Stimulated activated CD8-positive, alpha-beta memory T cell treated with anti-CD3 and anti-CD28 coated beads, Interleukin-2, amount 100 ng/mL, for 1 hour (primary cell): ENCODE measurements around the gene TNFRSF6B.
"Not testable (repeated sequence)": the region's sequence is repeated elsewhere in the genome, so short reads cannot be mapped to it uniquely, and the experiment has no call there.

Experiments
- DNase-seq, 2 donors: peaks; one replicate each; pipeline ENCODE4 v3.0.0-alpha.2; 2020; ENCODE audit warnings: low read depth in 2 of 2

TNFRSF6B gene

DNA sequence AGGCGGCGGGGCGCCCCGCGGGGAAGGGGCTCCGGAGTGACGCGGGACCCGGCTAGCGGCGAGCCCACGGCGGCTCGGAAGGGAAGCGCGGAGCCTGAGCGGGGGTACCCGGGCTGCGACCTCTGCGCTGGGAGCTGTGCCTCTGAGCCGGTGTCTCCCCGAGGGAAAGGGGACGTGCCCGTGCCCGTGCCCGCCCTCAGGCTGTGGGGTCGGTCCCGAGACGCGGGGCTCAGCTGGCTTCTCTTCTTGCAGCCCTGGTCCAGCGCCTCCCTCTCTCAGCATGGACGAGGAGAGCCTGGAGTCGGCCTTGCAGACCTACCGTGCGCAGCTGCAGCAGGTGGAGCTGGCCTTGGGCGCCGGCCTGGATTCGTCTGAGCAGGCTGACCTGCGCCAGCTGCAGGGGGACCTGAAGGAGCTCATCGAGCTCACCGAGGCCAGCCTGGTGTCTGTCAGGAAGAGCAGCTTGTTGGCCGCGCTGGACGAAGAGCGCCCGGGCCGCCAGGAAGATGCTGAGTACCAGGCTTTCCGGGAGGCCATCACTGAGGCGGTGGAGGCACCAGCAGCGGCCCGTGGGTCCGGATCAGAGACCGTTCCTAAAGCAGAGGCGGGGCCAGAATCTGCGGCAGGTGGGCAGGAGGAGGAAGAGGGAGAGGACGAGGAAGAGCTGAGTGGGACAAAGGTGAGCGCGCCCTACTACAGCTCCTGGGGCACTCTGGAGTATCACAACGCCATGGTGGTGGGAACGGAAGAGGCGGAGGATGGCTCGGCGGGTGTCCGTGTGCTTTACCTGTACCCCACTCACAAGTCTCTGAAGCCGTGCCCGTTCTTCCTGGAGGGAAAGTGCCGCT lies 12.1 kb downstream of the TNFRSF6B start:
- DNase-seq, result no peak

DNA sequence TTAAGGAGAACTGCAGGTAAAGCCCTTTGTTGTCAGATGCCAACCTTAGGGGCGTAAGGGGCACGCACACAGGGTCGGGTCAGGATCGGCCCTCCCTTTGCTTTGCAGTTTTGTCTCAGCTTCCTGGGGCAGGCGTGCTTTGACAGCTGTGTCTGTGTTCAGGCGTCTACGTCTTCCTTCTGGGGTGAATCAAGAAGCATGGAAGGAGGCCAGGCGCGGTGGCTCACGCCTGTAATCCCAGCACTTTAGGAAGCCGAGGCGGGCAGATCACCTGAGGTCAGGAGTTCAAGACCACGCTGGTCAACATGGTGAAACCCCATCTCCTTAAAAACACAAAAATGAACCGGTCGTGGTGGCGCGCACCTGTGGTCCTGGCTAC lies 12.7 kb downstream of the TNFRSF6B start:
- no peak for DNase-seq

DNA sequence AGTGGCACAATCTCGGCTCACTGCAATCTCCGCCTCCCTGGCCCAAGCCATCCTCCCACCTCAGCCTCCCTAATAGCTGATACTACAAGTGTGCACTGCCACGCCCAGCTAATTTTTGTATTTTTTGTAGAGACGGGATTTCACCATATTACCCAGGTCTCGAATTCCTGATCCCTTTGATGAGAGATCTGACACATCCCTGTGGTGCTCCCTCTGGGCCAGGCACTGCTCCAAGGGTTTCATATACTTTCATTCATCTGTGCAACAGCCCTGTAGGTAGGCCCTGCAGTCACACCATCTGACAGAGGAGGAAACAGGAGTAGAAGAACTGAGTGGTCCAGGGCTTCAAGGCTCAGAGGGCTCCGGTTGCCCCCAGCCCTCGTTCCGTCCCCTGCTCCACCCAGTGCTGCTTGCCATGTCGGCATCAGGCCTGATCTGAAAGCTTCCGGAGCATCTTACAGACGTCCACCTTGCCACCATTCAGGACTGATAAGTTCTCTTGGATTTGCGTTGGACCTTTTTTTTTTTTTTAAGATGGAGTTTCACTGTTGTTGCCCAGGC lies 14.7 kb downstream of the TNFRSF6B start:
- DNase-seq, result no peak

DNA sequence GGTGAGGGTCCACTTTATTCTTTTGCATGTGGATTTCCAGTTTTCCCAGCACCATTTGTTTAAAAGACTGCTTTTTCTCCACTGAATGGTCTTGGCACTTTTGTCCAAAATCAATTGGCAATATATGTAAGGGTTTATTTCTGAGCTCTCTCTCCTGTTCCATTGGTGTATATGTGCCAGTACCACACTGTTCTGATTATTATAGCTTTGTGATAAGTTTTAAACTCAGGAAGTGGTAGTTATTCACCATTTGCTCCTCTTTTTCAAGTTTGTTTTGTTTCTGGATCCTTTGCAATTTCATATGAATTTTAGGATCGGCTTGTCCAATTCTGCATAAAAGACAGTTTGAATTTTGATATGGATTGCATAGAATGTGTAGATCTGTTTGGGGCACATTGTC lies 15.7 kb downstream of the TNFRSF6B start:
- no peak for DNase-seq

DNA sequence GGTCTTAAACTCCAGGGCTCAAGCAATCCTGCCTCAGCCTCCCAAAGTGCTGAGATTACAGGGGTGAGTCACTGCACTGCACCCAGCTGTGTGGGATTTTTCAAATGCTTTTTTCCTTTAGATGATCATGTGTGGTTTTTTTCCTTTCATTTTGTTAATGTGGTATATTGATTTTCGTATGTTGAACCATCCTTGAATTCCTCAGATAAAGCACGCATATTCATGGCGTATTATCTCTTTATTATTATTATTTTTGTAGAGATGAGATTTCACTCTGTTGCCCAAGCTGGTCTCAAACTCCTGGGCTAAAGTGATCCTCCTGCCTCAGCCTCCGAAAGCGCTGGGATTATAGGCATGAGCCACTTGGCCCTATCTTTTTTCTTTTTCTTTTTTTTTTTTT lies 18.4 kb downstream of the TNFRSF6B start:
- no peak for DNase-seq

DNA sequence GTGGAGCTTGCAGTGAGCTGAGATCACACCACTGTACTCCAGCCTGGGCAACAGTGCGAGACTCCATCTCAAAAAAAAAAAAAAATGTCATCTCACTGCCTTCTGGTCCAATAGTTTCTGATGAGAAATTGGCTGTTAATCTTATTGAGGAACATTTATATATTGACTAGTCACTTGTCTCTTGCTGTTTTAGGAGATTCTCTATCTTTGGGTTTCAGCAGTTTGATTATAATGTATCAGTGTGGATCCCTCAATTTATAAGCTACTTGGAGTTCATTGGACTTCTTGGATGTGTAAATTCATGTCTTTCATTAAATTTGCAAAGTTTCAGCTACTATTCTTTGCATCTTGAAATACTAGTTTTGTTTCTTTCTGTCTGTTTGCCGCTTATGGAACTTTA lies 22.5 kb downstream of the TNFRSF6B start:
- DNase-seq, result no peak

DNA sequence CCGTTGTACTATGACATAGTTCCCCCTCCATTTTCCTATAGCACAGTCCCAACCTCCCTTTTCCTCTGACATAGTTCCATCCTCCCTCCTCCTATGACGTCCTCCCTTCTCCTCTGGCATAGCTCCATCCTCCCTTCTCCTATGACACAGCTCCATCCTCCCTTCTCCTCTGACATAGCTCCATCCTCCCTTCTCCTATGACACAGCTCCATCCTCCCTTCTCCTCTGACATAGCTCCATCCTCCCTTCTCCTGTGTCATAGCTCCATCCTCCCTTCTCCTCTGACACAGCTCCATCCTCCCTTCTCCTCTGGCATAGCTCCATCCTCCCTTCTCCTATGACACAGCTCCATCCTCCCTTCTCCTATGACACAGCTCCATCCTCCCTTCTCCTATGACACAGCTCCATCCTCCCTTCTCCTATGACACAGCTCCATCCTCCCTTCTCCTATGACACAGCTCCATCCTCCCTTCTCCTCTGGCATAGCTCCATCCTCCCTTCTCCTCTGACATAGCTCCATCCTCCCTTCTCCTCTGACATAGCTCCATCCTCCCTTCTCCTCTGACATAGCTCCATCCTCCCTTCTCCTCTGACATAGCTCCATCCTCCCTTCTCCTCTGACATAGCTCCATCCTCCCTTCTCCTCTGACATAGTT lies 26.6 kb downstream of the TNFRSF6B start:
- not testable (repeated sequence) for DNase-seq

DNA sequence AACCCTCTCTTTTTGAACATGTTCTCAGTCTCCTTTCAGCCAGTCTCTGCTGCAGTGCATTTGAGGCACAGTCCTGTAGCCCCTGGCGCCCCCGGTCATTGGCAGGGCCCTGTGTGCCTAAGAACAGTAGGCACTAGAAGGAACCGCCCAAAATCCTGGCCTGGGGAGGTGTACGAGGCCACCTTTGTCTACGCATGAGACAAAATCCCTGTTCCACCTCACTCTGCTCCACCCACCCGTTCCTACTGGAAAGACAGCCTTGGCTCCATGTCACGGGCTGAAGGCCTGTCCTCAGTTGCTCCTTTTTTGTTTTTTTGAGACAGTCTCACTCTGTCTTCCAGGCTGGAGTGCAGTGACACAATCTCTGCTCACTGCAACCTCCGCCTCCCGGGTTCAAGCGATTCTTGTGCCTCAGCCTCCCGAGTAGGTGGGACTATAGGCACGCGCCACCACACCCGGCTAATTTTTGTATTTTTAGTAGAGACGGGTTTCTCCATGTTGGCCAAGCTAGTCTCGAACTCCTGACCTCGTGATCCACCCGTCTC lies 33.8 kb downstream of the TNFRSF6B start:
- not testable (repeated sequence) for DNase-seq

DNA sequence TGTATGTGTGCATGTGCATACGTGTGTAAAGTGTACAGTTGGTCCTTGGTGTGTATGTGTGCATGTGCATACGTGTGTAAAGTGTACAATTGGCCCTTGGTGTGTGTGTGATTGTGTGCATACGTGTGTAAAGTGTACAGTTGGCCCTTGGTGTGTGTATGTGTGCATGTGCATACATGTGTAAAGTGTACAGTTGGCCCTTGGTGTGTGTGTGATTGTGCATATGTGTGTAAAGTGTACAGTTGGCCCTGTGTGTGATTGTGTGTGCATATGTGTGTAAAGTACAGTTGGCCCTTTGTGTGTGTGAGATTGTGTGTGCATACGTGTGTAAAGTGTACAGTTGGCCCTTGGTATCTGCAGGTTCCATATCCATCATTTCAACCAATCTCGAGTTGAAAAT lies 35.0 kb downstream of the TNFRSF6B start:
- no peak for DNase-seq

DNA sequence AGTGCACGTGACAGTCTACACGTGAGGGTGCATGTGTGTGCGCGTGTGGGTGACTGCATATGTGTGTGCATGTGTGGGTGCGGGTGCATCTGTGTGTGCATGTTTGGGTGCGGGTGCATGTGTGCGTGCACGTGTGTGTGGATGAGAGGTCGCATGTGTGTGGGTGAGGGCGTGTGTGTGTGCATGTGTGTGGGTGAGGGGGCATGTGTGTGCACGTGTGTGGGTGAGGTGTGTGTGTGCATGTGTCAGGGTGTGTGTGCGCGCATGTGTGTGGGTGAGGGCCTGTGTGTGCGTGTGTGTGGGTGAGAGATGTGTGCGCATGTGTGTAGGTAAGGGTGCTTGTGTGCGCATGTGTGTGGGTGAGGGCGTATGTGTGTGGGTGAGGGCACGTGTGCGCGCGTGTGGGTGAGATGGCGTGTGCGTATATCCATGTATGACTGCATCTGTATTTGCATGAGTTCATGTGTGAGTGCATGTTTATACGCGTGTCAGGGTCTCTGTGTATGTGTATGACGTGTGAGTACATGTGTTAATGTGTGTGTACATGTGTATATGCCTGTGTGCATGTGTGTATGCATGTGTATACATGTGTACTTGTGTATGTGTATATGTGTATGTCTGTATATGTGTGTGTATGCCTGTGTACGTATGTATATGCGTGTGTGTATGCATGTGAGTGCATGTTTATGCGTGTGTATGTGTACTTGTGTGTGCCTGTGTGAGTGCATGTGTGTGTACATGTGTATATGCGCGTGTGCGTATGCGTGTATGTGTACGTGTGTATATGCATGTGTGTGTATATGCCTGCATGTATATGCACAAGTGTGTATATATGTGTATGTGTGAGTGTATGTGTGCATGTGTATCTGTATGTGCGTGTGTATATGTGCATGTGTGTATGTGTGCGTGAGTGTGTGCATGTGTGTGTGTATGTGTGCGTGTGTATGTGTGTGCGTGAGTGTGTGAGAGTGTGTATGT lies 36.0 kb downstream of the TNFRSF6B start:
- no peak for DNase-seq

DNA sequence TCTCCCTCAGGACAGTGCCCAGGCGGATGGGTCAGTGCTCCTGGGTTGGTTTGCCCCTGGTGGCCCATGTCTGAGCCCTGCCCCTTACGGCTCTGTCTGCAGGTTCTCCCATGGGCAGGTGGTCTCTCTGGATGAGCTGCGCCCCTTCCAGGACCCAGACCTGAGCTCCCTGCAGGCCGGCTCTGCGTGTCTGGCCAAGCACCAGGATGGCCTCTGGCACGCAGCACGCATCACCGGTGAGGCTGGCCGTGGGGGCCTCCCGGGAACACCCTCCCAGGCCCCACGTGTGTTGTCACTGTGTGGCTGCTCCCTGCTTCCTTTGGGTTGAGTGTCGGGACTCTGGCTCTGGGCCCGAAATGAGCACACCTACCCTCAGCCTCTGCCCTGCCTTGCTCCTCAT lies 36.7 kb downstream of the TNFRSF6B start:
- no peak for DNase-seq

DNA sequence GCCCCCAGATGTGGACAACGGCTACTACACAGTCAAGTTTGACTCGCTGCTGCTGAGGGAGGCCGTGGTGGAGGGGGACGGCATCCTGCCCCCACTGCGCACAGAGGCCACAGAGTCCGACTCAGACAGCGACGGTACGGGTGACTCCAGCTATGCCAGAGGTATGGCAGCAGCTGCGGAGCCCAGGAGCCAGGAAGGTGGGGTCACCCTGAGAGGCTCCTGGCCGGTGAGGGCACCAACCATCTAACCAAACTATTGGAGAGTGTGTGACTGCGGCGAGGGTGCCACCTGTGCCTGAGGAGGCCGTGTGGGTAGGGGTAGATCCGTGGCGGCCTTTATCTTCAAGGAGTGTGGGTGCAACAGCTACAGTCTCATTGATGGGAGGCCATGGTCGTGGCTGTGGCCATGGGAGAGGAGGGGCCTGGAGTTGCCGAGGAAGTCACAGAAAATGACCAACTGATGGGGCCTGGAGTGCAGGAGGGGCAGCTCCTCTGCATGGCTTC lies 37.2 kb downstream of the TNFRSF6B start:
- no peak for DNase-seq

DNA sequence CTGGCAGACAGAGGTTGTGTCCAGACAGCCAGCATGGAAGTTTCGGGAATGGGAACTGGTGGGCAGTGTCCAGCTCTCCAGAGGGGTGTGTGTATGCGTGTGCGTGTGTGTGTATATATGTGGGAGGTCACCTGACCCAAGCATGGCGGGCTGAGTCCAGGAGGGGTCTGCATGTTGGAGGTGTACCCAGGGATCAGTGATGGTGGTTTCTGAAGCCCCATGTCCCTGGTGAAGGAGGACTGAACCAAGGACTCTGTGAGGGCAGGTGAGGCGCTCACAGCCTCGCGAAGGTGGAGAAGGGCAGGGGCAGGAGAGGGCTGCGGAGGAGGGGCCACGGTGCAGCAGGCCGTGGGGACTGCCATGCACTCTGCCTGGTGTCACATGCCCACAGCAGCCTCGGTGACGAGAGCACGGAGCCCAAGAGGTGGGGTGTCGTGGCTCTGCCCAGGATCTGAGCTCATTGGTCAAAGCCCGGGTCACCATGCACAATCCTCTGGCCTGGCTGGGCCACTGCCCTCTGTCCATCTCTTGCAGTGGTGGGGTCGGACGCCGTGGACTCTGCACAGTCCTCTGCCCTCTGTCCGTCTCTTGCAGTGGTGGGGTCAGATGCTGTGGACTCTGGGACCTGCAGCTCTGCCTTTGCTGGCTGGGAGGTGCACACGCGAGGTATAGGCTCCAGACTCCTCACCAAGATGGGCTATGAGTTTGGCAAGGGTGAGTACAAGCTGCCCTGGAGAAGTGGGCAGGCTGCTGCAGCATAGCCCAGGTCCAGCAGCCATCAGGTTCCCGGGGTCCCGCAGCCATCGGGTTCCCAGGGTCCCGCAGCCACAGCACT lies 37.9 kb downstream of the TNFRSF6B start:
- DNase-seq, result no peak

DNA sequence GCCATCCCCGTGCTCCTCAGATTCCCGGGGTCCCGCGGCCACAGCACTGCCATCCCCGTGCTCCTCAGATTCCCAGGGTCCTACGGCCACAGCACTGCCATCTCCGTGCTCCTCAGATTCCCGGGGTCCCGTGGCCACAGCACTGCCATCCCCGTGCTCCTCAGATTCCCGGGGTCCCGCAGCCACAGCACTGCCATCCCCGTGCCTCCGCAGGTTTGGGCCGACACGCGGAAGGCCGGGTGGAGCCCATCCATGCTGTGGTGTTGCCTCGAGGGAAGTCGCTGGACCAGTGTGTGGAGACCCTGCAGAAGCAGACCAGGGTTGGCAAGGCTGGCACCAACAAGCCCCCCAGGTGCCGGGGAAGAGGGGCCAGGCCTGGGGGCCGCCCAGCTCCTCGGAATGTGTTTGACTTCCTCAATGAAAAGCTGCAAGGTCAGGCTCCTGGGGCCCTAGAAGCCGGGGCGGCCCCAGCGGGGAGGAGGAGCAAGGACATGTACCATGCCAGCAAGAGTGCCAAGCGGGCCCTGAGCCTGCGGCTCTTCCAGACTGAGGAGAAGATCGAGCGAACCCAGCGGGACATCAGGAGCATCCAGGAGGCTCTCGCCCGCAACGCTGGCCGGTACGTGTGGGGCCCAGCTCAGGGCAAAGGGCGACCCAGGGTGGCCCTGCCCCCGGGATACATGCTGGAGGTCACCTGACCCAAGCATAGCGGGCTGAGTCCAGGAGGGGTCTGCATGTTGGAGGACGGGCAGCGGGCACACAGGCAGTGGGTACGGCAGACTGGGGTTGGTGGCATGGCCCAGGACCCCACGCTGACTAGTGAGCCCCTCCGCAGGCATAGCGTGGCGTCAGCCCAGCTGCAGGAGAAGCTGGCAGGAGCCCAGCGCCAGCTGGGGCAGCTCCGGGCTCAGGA lies 38.8 kb downstream of the TNFRSF6B start:
- DNase-seq, result no peak

DNA sequence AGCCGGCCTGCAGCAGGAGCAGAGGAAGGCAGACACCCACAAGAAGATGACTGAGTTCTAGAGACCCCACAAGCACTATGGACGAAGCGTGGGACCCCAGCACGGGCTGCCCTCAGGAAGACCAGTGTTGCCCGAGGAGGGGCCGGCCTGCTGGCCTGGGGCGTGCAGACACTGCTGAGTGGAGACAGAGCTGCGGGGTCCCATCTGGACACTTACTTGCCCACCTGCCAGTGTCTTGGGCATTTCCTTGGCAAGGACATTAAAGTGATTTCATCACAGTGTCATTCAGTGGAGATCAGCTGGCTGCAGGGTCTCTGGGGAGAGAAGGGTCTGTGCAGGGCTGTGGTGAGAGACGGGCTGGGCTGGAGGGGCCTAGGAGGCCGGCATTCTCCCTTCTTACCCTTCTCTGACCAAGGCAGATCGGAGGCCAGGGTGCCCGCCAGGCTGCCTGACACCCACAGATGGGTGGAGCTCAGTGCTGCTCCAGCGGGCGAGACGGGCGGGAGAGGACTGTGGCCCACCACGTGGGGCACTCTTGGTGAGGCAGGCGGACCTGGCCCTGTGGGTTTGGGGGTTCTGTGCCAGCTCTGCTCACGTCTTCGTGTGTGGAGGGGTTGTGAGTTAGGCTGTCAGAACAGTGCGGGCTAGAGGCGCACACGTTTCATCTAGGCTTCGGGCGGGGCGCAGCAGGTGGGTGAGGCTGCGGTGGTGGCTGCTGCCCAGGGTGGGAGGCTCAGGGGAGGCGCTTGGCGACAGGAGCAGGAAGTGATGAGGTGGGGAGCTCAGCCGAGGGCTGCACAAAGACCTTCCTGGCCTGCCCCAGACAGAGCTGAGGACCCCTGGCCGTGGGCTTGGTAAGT lies 39.6 kb downstream of the TNFRSF6B start, which contains the start of gene LIME1:
Gene LIME1 (plus strand): TSS at position 806 of the 860 bp plus-strand sequence. CDS start 886 bp downstream, outside the sequence.
- DNase-seq, result peak; percentile 39 to 63

DNA sequence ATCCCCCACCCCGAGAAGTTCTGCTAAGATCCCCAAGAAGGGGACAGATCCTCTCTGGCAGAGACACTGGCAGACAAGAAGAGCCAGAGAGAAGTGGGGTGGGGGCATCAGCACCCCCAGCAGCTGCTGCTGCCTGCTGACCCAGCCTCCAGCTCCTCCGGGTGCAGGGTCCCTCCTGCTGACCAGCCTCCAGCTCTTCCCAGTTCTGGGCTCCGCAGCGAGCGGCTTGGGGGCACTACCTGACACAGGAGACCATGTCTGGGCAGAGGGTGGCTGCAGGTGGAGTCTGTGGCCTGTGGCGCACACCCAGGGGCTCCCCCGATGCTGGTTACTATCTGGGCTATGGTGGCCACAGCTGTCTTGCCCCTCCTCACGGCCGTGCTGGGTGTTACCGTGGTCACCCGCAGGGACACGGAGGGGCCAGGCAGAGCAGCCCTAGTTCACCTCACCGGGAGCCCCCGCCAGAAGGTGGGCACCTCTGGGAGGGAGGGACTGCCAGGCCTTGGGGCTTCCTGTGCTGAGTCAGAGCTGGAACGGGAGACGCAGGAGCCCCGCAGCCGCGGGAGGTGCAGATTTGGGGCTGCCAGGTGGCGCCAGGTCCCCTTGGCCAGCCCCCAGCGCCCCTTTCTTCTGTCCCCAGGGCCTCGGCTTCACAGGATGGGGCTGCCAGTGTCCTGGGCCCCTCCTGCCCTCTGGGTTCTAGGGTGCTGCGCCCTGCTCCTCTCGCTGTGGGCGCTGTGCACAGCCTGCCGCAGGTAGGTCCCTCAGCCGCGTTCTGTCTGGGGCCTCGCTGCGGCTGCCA lies 40.6 kb downstream of the TNFRSF6B start:
- peak; percentile 35 to 47 for DNase-seq

DNA sequence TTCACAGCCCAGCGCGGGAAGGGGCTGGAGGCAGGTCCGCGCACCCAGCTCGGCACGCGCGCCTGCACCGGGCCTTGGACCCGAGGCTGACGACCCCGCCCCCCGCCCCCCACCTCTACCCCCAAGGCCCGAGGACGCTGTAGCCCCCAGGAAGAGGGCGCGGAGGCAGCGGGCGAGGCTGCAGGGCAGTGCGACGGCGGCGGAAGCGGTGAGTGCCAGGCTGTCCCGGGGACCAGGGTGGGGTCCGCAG lies 41.2 kb downstream of the TNFRSF6B start:
- DNase-seq, result no peak
